ENCODE data around the gene TENT4A.

TENT4A gene

DNA sequence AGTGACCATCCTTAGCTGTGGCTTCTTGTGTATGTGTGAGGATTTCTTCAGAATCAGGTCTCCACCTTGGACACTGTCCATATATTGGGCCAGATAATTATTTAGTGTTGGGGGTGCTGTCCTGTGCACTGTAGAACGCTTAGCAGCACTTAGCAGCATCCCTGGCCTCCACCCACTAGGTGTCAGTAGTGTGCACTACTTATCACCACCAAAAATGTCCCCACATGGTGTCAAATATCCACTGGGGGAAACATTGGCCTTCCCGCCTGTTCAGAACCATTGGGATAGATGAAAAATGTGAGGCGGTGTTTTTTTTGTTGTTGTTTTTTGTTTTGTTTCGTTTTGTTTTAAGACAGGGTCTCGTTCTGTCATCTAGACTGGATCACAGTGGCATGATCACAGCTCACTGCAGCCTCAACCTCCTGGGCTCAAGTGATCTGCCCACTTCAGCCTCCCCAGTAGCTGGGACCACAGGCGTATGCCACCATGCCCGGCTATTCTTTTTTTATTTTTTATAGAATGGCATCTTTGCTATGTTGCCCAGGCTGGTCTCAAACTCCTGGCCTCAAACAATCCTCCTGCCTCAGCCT, 67.7 kb downstream of the TENT4A start:
- DNase-seq: peak; percentile 49

DNA sequence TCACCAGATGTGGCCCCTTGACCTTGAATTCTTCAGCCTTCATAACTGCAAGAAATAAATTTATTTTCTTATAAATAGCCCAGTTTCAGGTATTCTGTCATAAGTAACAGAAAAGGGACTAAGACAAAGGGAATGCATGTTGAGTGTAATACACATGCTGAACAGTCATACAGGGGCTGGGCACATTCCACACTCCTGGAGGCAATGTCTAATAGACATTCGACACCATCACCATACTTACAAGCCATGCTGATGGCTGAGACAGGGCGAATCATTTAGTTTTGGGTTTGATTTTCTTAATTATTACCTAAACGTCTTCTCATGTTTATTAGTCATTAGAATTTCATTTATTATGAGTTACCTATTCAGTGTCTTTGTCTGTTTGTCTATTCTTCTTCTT, 68.5 kb downstream of the TENT4A start:
- DNase-seq: no peak

DNA sequence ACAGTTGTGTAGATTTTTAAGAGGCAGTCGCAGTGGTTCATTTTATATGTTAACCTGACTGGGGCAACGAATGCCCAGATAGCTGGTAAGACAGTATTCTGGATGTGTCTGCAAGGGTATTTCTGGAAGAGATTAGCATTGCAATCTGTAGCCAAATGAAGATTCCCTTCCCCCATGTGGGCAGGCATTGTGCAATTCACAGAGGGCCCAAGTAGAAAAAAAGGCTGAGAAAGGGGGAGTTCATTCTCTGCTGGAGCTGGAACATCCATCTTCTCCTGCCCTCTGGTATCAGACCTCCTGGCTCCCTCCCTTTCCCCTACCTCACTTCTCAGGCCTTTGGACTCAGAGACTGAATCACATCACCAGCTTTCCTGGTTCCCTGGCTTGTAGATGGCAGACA, 70.6 kb downstream of the TENT4A start:
- DNase-seq: no peak

DNA sequence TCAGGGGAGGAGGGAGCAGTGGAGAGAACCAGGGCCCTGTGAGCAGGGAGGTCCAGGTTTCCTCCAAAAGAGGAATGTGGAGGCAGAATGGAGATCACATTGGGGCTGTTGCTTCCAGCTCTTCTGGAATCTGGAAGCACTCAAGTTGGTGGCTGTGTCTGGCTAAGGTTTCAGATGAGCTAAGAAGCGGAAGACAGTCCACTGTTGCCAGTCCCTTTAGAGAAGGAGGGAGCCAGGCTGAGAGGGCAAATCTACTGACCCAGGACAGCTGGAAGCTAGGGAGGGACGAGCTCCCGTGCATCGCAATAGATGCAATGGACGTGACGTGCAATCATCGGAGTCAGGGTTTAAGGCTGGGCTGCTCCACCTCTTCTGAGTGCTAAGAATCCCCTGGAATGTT, 71.2 kb downstream of the TENT4A start:
- no peak for DNase-seq

DNA sequence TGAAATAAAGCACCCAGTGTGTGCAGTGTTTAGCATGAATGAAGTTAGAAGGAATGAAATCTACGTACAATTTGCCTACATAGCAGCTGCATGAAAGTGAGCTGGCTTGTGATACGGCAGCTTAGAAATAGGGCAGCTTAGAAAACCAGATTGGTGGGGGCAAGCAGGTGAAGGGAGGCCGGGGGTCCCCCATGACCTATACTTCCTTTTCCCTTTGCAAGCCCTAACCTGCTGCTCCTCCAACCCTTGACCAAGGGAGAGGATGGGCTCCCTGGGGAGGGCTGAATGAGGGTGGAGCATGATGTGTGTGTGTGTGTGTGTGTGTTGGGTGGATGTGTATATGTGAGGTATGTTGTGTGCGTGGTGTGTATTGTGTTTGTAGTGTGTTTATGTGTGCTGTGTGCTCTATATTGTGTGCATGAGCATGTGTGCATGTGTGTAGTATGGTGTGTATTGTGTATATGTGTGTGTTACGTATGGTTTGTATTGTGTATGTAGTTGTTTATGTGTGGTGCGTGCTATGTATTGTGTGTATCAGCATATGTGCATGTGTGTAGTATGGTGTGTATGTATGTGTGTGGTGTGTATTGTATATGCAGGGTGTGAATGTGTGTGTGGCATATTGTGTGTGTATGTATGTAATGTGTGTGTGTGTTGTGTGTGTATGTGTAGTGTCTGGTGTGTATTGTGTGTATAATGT, 72.1 kb downstream of the TENT4A start:
- no peak for DNase-seq

DNA sequence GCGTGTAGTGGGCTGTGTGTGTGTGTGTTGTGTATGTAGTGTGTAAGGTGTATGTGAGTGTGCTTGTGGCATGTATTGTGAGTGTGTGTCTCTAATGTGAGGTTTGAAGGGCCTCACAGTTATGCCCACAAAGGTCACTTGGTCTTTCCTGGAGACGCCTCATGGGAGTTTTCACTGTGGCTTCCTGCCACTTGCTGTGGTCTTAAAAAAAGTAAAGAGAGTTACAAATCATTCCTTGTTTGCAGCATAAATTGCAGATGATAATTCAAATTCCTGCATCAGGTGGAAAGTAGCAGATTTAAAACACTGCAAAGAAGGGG, 72.6 kb downstream of the TENT4A start:
- DNase-seq: no peak

DNA sequence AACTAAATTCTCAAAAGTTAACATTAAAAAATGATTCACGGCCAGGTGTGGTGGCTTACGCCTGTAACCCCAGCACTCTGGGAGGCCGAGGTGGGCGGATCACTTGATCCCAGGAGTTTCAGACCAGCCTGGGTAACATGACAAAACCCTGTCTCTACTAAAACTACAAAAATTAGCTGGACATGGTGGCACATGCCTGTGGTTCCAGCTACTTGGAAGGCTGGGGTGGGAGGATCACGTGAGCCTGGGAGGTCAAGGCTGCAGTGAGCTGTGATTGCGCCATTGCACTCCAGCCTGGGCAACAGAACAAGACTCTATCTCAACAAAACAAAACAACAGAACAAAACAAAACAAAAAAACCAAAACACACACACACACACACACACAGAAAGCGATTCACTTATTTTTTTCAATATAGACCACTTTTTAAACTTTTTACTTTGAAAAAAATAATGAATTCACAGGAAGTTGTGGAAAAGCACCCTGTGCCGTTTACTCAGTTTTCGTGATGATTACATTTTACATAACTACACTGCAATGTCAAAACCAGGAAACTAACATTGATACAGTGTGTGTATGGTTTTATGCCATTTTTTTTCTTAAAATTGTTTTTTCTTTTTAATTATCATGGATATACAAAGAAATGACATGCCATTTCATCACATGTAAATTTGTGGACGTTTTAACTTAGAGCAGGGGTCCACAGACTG, 73.7 kb downstream of the TENT4A start:
- peak; percentile 53 for DNase-seq

DNA sequence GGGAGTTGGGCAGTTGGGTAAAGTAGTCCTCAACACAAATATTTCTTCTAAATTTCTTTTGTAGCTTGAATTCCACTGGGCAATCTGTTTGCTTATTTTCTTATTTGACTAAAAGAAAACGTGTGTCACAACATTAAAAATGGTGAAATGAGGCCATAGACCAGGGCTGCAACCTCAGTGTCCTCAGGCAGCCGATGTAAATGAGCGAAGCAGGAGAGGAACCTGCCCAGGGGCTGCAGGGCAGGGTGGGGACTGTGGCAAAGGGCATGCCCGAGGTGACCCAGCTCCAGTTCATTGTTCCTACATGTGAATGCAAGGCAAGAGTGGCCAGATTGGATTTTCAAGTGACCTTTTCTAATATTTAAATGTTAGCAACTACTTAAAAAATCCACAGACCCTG, 74.7 kb downstream of the TENT4A start:
- DNase-seq: no peak

DNA sequence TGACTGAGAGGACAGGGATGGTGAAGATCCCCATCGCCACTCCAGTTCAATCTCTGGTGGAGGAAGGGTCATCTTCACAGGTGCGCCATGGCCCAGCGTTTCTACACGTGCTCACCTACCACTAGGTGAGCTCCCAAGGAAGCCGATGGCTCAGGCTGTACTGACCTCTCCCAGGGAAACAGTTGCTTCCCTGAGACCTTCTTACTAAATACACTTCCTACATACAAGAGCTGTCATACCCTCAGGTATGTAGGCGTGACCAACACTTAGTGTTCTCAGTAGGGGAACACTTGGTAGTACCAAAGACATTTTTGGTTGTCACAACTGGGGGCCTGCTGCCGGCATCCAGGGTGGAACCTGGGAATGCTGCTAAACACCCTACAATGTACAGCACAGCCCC, 75.2 kb downstream of the TENT4A start:
- DNase-seq: no peak

DNA sequence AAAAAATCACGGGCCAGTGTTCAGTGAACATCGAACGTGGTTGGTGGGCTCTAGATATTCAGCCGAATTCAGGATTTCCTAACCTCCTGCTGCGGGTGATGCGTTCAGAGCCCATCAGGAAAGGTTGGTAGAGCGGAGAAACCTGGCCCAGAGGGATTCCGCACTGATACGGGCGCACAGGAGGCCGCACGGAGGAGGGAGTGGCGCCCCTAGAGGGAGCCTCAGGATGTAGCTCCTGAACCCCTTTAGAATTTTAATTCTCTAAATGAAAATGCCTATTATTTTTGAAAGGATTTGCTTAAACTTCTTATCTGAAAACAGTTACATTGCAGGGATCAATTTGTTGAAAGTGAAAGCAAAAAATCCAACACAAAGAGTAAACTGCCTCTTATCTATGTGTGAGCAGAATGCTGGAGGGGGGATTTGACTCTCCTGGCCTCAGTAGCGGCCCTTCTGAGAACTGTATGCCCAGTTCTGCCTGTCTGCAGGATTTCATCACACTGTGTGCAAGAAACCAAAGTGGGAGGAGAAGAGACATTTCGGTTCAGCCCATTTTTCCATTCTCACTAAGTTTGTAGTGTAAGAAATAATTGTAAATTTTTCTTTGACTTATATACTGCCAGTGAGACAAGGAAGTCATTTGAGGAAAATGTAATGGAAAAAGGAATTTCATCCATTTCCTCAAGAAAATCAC, 75.9 kb downstream of the TENT4A start:
- peak; percentile 48 for DNase-seq

DNA sequence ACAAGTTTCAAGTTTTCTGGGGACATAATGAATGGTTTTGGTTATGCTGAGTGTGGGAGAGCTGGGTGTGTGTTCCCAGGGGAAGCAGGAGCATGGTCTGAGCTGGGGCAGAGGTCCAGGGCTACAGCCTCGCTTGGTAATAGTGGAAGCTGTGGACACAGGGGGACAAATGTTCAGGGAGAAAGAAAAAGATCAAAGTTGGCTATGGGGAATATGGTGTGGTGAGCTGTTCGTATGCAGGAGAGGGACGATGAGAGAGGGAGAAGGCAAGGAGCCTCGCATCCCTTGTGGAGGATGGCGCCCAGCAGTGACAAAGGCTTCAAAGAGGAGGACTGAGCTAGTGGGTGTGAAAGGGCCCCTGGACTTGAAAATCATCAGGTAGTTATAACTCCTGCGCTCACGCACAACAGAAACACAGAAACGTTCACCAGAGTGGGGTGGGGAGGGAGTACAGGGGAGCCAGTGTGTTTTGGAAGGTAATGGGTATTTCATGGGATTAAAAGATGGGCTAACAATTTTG, 77.2 kb downstream of the TENT4A start:
- no peak for DNase-seq

DNA sequence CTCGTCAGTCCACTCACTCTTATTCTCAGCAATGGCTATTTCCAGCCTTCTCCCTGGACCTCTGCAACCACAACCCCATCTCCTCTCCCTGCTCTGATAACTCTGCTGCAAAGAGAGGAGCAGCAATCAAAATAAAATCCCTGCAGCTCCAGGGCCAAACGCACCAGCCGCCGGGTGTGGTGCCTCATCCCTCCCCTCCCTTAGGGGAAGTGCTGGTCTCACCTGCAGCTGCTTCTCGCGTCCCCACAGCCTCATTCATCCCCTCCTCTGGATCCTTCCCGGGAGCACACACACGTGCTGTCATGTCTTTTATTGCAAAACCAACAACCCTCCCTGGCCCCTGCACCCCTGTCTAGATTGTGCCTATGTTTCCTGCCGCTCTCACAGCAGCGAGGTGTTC, 77.8 kb downstream of the TENT4A start:
- no peak for DNase-seq

DNA sequence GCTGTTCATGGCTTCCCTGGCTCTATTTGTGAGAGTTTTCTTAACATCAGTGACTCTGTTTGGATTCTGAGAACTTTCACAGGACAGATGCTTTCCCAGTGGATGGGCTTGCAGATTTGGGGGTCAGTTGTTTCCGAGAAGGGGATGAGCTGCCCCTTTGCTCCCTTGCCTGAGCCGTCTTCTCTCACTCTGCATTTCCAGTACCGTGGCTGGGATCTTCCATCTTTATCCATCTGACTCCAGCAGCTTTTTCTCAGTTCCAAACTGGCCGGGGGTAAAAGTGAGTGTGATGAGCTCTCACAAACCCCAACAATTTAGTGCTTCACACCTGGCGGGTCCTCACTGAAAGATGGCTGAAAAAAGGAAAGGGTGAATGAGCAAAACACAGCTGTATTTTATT, 79.1 kb downstream of the TENT4A start:
- DNase-seq: no peak

DNA sequence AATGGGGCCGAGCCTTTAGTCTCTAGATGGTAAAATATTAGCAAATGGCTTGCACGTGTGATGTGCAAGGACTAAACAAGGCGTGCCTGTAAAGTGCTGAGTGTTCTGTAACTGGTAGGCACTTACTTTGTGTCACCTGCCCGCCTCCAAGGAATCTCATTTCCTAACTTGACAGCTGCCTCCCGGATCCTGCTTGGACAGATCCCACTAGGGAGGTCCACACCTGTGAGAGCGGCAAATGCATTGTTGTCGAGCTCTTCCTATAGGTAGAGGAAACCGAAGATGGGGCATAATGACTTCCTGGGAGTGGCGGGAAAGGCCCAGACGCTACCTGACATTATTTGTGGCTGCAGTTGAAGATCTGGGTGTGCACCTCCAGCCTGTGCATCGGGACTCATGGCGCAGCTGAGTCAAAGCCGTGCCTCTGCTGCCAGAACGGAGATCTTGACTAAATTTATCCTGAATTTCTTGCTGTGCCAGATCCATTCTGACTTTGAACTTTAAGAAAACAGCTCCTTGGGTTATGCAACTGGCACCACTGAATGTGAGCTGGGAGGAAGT, 79.8 kb downstream of the TENT4A start:
- DNase-seq: no peak

DNA sequence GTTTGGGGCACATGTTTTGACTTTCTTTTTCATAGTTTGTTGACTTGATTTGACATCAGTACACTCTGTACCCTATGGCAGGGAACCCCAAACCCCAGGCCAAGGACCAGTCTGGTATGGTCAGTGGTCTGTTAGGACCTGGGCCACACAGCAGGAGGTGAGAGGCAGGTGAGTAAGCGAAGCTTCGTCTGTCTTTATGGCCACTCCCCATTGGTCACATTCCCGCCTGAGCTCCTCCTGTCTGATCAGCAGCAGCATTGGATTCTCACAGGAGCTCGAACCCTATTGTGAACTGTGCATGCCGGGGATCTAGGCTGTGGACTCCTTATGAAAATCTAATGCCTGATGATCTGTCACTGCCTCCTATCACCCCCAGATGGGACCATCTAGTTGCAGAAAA, 88.0 kb downstream of the TENT4A start:
- DNase-seq: no peak

DNA sequence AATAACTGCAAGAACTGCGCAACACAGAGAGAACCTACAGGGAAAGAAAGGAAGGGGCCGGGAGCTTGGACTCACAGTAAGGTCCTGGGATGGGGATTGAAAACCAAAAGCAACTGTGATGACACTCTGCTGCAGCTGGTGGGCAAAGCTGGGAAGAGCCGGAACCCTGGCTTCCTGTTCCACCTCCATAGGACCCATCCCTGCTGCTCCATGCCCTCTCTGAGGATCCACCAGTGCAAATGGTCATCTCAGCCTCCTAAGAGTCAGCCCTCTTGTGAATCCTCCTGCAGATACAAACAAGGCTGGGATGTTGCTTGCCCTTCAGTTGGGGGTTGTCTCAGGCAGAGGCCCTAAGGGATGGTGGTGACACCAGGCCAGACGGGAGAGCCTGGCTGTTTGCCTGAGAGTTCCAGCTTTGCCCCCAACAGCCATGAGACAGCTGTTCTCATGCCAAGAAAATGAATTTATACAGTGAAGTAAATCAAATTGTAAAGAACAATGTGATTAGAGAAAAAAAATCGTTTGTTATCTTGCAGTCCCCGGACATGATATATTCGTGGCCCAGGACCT, 90.8 kb downstream of the TENT4A start:
- no peak for DNase-seq

DNA sequence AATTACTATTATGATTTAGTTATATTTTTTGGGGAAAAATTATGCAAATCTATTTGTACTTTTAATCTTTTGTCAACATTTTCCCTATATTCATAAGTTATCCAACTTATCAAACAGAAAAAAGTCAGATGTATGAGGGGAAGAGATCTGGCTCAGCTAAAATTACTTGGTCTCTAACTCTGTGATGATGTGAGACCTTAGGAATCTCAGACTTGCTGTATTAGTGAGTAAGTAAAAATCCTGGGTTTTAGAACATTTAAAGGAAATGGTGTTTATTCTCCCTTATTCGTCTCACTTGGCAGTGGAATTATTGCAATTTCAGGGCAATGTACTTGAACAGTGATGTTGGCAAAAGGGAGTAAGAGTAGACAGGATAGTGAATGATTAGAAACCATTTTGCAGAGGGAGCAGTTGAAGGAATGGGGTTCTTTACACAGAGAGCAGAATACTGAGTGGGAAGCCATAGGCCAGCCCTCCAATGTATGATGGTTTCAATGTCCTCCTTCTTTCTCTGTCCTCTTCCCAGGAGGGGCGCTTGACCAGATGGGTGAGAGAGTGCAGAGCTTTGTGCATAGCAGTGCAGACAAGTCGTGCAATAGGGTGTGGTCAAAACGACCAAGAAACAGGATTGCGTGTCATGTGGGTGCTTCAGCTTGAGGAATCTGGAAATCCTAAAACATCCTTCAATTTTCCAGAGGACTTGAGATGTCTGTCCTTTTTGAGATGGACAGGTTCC, 91.7 kb downstream of the TENT4A start:
- no peak for DNase-seq

DNA sequence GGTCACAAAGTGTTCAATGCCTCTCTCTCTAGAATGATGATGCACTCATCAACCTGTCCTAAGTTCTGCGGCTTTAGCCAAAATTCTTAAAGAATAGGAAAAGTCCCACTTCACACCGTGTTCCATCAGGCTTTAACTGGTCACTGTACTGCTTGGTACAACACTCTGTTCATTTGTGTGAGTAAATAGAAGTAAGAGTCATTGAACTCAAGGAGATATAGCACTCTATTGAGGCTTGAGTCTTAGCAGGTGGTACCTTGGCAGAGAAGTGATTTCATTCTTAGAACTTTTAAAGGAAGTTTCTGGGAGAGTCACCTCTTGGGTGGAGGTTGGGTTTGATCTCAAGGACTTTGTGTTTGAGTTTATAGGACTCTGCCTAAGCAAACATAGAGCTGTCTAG, 92.6 kb downstream of the TENT4A start:
- DNase-seq: no peak
